Activated CD8-positive, alpha-beta memory T cell treated with anti-CD3 and anti-CD28 coated beads for 1 hour (primary cell): ENCODE results near the gene CCDC12.
A peak's percentile ranks its signal among the peaks of the same experiment; 100 is the strongest.

Experiments used
- DNase-seq, 2 donors: peaks; one replicate each; pipeline ENCODE4 v3.0.0-alpha.2; 2020; ENCODE audit warnings: low read depth in 1 of 2; ENCODE audit errors: extremely low read depth in 1 of 2

The CCDC12 gene

GRCh38 chr3:46997453-46998091 lies 21.0 kb upstream of the CCDC12 start:
- DNase-seq: no peak

DNA sequence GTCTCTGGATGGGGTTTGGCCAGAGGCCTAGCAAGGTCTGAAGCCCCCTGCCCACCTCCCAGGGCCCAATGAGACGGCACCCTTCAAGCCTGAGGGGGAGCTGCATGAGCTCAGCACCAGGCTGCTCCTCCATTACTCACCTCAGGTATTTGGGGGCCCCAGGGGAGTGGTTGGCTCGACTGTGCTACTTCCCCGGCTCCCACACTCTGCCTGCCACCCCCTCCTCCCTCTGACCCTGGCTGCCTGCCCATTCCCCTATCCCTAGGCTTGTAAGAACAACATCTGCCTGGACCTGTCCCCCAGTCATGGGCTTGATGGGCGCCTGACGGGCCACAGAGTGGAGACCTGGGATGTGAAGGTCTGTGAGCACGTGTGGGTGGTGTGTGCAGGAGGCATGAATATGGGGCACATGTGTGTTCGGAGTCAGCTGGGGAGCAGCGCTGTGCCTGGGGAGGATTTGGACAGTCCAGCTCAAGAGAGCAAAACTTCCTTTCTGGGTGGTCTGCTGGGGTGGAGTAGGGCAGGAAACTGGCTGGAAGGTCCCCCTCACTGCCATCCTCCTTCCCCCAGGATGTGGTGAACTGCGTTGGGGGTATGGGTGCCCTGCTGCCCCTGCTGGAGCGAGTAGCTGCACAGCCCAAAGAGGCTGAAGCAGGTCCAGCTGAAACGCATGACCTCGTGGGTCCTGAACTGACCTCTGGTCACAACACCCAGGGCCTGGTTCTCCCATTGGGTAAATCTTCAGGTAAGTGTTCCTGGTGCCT lies 20.3 kb upstream of the CCDC12 start:
- no peak for DNase-seq

GRCh38 chr3:46995901-46996562 lies 19.5 kb upstream of the CCDC12 start:
- DNase-seq: no peak

DNA sequence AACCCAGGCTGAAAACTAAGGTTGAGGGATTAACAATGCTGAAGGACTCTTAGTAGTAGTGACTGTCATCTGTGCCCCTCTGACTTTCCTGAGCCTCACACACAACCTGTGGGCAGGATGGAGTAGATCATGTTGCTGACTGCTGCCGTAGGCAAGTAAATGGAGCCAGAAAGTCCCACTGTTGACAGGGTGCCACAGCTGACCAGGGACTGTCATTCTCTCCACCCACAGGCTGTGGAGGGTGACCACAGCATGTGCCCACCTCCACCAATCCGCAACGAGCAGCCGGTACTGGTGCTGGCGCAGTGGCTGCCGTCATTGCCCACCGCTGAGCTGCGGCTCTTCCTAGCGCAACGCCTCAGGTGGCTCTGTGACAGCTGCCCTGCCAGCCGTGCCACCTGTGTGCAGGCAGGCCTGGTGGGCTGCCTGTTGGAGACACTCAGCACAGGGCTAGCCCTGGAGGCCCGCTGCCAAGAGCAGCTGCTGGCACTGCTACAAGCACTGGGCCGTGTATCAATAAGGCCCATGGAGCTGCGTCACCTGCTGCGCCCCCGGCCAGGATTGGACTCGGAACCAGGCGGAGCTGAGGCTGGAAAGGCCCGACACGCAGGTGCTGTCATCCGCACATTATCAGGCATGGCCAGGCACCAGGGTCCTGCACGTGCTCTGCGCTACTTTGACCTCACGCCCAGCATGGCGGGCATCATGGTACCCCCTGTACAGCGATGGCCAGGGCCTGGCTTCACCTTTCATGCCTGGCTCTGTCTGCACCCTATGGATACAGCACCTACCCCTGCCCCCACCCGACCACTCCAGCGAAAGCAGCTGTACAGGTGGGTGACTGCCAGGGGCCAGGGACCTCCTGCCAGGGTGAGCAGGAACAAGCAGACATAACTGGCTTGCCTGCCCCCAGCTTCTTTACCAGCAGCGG lies 18.5 kb upstream of the CCDC12 start:
- DNase-seq: no peak

DNA sequence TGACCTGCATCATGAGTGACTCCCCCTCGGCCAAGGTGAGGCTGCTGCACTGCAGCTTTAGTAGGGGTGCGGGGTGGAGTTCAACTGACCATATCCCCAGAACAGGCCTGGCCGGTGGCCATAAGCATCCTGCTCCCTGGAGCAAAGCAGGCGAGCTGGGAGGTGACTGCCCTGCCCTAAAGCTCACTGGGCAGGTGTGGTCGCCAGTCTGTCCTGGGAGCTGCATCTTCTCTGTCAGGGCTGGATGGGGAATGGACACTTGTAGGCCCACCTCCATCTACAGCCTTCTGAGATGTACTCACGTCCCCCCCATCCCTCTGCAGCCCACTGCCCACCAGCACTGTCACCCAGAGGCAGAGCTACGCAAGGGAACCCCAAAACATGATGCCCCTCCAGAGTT lies 17.4 kb upstream of the CCDC12 start:
- no peak for DNase-seq

DNA sequence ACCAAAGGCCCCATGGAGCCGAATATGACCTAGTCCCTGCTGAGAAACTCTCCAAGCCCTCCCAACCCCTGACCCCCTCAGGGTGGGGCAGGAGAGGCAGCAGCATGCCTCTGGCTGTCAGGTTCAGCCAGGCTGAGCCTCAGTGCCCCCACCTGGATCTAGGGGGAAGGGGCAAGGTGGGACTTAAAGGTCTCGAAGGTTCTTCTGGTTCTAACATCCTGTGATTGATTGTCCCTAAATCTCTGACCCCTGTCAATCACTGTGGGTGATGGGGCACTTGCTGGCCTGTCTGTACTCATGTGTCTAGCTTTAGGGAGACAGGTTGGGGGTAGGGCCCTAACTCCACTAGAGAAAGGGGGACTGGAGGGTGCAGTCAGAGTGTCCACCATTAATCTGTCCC lies 16.7 kb upstream of the CCDC12 start:
- no peak for DNase-seq

DNA sequence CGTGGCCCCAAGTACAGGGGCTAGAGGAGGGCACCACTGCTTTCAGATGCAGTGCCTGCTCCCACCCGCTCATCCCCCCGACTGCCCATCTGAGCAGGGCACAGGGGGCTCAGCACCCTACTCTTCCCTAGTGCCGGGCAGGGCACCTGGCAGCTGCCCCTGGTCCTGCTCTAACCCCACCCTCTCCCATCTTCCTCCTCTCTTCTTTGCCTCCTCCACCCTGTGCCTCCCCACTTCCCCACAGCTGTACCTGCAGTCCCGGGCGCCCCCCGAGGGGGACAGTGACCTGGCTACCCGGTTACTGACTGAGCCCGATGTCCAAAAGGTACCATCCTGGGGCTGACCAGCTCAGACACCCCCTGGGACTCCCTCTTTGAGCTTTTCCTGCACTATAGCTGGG lies 15.7 kb upstream of the CCDC12 start:
- no peak for DNase-seq

DNA sequence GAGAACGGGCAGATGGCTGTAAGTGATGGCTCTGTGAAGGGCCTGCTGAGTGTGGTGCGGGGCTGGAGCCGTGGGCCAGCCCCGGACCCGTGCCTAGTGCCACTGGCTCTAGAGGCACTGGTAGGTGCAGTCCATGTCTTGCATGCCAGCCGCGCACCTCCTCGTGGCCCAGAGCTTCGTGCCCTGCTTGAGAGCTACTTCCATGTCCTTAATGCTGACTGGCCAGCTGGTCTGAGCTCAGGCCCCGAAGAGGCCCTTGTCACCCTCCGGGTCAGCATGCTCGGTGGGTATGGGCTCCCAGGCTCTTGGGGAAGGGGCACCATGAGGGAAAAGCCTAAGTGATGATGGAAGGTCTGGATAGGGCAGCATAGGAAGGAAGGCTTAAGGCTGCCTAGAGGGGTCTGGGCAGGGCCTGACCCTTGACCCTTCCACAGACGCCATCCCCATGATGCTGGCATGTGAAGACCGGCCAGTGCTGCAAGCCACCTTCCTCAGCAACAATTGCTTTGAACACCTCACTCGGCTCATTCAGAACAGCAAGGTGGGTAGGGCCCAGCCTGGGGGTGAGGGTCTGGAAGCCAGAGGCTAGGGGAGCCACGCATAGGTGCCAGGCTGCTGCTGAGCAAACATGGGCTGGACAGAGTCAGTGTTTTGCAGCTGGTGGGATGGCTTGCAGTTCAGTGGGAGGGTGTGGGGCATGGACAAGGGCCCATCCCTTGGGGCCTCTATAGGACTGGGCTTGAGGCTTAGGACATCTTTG lies 15.0 kb upstream of the CCDC12 start:
- DNase-seq: no peak

DNA sequence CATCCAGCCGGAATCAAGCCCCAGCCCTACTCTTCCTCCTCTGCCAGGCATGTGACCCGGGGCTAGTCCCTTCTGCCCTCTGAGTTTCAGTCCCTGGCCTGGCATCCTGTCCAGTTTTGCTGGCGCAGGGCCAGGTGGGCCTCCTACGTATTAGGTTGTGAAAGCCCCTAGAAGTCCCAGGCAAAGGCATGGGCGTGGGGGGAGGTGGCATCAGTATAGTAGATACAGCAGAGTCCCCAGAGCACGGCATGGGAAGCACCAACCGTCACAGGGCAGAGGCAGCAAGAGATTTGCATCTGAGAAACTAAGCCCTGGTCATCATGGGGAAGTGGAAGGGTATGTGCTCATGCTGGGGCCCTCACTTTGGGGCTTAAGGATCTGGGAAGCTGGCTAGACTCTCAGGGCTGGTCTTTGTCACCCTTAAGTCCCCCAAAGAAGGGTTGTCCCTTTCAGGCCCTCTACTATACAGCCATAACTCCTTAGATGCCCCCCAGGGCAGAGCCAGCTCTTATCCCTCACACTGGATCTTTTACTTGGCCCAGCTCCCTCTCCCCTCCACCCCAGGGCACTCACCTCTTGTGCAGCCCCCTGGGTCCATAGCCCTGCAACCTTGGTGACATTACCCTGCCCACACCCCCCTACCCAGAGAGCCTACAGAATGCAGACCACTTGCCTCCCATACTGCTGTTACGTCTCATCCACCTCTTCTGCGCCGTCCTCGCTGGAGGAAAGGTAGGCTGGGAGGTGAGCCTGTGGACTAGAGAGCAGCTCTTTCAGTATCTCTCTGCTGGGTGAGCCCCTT lies 14.2 kb upstream of the CCDC12 start:
- DNase-seq: no peak

DNA sequence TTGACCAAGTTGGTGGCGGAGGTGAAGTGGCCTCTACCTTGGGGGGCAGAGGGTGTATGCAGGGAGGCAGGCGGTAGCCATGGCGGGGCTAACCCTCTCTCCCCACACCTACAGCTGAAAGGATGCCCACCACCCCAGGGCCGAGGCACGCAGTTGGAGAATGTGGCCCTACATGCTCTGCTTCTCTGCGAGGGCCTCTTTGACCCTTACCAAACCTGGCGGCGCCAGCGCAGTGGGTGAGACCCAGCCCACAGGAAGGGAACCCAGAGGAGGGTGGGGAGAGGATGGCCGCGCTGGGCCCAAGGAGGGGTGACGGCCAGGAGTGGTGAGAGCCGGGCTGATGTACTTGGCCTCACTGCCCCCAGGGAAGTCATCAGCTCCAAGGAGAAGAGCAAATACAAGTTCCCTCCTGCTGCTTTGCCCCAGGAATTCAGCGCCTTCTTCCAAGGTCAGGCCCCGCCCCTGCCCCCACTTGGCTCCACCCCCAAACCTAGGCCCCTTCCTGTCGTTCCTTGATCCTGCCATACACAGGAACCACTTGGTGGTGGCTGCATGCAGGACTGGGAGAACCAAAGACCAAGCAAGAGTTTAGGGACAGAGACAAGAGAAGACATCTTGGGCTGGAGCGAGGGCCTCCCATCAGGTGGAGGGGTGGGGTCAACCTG lies 12.7 kb upstream of the CCDC12 start:
- DNase-seq: no peak

DNA sequence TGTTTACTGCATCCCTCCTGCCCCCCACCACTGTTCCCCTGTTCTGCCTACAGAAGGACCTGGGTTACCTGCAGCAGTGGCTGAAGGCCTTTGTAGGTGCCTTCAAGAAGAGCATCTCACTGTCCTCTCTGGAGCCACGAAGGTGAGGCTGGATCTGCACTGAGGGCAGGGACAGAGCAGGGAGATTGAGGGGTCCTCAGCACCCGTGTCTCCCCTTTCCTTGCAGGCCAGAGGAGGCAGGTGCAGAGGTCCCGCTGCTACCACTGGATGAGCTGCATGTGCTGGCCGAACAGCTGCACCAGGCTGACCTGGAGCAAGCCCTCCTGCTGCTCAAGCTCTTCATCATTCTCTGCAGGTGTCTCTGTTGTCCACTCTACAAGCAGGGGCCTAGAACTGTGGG lies 12.1 kb upstream of the CCDC12 start:
- DNase-seq: no peak

DNA sequence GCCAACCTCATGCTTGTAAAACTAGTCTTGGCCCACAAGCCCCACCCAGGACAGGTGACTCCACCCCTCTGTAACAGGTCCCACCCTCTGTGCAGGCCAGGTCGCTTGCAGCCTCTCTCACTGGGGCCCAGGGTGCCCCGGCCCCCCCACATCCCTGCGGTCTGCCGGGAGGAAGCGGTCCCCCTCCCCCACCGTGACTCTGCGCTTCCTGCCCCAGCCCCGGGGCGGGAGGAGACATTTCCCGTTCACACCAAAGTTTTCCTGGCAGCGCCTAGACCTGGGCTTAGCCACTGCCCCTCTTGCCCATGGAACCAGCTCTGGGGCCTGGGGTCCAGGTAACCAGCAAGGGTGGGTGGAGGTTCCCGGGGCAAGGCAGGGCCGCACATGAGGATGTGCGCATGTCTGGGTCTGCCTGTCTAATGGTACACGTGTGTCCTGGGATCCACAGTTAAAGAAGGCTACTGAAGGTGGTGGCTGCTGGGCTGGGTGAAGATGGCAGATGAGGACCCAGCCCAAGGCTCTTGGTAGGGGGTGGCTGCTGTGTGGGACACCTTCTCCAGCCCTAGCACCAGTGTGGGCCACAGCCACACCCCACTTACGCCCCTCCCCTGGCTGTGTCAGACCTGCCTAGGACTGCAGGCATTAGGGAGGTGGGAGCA lies 11.3 kb upstream of the CCDC12 start:
- peak; percentile 69 to 74 for DNase-seq

GRCh38 chr3:46987319-46987742 lies 10.8 kb upstream of the CCDC12 start:
- no peak for DNase-seq

DNA sequence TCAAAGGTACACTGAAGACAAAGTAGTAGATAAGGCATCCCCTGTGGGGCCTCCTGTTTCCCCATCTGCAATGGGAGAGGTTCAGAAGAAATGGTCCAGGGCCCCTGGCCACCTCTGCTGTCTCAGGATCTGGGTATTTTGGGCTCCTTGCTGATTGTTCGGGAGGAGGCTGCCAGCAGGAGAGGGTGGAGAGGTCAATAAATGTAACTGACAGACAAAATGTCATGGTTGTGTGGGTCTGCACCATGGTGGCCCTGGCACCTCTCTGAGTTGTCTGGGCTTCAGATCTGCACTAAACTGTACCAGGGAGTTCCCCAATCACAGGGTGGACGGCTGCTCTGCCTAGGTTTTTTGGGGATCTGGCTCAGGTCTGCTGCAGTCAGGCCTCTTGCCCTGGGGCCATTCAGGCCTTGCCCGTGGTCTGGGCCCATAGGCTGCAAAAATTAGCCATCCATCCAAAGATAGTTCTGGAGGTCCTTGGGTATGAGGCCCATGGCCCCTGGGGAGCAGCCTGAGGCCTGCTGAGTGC lies 10.3 kb upstream of the CCDC12 start:
- no peak for DNase-seq

DNA sequence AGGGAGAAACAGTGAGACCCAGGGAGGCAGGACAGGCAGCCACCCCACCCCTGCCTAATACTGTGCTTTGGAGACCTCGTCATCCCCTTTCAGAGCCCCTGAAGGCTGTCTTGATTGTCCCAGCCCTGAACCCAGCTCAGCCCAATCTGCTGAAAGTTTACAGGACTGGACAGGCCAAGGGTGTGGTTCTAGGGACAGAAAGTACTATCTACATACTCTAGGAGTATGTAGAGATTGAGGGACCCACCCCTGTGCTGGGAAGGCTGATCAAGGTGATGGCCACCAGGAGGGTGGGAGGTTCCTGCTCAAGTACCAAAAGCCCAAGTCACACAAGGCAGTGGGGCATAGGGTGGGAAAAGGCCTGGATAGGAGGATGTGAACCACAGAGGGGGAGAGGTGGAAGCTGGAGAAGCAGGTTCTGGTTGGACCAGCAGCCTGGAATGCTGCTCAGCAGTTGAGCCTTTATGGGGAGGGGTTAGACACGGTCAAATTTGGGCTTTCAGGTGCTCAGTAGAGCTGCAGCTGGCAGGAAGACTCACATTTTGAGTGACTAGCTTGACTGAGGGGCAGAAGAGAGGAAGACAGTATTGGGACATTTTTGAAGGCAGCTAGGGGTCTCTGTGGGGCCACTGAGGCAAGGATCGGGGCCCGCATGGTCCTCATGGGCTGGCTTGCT lies 9.6 kb upstream of the CCDC12 start:
- DNase-seq: no peak

DNA sequence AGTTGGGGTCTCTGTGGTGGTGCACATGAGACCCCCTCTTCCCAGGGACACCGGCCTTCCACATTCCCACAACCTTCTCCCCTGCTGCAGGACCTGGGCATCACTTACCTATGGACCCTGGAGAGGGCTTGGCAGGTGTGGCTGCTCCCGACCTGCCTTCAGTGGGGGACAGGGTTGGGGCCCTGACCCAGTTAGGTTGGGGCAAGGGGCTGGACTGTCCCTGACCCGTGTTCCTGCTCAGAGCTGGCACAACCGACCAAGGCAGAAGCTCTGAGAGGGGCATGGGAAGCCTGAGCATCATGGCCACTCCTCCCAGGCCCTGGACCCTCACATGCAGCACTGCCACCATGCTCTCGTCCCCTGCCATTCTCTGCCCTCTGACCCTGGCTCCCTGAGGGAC lies 9.0 kb upstream of the CCDC12 start:
- no peak for DNase-seq

DNA sequence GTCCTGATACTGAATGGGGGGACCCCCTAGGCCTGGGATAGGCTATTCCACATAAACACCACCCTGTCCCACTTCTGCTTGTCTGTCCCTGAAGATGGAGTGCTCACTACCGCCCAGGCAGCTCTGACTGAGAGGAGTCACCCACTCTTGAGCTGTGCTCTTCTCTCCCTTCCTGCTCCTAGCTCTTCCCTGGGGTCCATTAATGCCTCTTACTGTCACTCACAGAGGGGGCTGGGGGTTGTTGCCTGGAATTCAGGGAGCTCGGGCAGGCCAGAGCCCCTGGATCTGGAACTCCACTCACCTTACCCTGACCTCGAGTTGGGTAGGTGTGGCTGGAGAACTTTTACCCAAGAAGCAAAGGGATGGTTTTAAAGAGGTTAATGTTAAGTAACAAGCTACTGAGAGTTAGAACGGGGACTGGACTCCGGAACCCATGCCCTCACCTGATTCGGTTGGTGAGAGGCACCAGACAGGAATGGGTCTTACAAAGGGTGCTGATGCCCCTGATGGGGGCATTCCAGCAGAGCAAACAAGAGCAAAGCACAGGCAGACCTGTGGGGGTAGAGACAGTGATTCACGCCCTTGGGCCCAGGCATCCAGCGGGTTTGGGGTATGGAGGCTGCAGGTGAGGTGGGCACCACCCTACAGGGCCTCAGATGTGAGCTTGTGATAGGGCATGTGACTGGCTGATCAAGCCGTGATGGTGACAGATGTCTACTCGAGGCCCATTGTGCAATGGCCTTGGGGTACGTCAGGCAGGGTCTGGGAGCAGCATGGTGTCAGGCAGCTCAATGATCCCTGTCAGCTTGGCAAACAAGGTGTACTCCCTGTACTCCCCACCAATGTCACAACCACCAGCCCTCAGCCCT lies 8.3 kb upstream of the CCDC12 start:
- DNase-seq: no peak
